SK-N-SH (cell line): ENCODE measurements around the gene BCL11B. TPM values are rescaled to one million over a fixed set of nuclear protein-coding genes. Genes with fewer than 3 reads are reported as not detected.

ENCODE experiments used
- CTCF ChIA-PET: fragments of 300-600, 350-600 bp; formaldehyde crosslinking; extraction: SDS; loops from one replicate; lab custom pipeline; 2021; lab: Yijun Ruan, JAX
- POLR2A ChIA-PET: fragments of 350-600 bp; sonication (Branson Sonifier 250); formaldehyde crosslinking; extraction: SDS; loops from one replicate; lab custom pipeline; 2020; ENCODE audit warnings: antibody characterized with exemption, inconsistent platforms; lab: Yijun Ruan, JAX
- DNase-seq: peaks from one replicate; pipeline ENCODE4 v3.0.0; 2012
- H2AFZ ChIP-seq: fragments of 200-600 bp; sonication (generic); 2 replicates; pipeline ENCODE4 v1.8.1; 2016; ENCODE audit warnings: antibody characterized with exemption, mild to moderate bottlenecking, low read depth
- H3F3A ChIP-seq: fragments of 200-600 bp; sonication (generic); replicated peaks from 2 replicates; pipeline ENCODE3; 2016; ENCODE audit warnings: antibody characterized with exemption, mild to moderate bottlenecking; ENCODE audit not compliant: insufficient read depth
- H3K27ac ChIP-seq, 2 experiments: fragments of 200-500 bp in 1 of 2; fragments of 200-600 bp in 1 of 2; sonication (Bioruptor generic) in 1 of 2; sonication (generic), shearing (Covaris generic) in 1 of 2; 2 replicates each; pipeline versions ENCODE4 v1.5.1 to v1.6.1; 2014 to 2016; ENCODE audit warnings: low read depth in 2 of 2, inconsistent platforms in 1 of 2, low read length in 1 of 2, mild to moderate bottlenecking in 1 of 2, mixed read lengths in 1 of 2
- H3K27me3 ChIP-seq: fragments of 200-600 bp; sonication (generic), shearing (Covaris generic); 2 replicates; pipeline ENCODE4 v1.6.1; 2016; ENCODE audit warnings: mixed run types; ENCODE audit not compliant: insufficient read depth
- H3K36me3 ChIP-seq, 2 experiments: fragments of 200-500 bp in 1 of 2; fragments of 200-600 bp in 1 of 2; sonication (Bioruptor generic) in 1 of 2; sonication (generic) in 1 of 2; replicated peaks in 1 of 2; 2 replicates each; pipeline versions ENCODE3 to v1.5.1; 2014 to 2016; ENCODE audit warnings: low read length in 1 of 2, mild to moderate bottlenecking in 1 of 2; ENCODE audit not compliant: insufficient read depth in 2 of 2, control insufficient read depth in 1 of 2
- H3K4me1 ChIP-seq, 2 experiments: fragments of 200-500 bp in 1 of 2; fragments of 200-600 bp in 1 of 2; sonication (Bioruptor generic) in 1 of 2; sonication (generic), shearing (Covaris generic) in 1 of 2; 2 replicates each; pipeline versions ENCODE4 v1.5.1 to v1.6.1; 2014 to 2016; ENCODE audit warnings: low read depth in 1 of 2, low read length in 1 of 2, mixed run types in 1 of 2; ENCODE audit not compliant: insufficient read depth in 2 of 2, control insufficient read depth in 1 of 2
- H3K4me2 ChIP-seq: fragments of 200-600 bp; sonication (generic), shearing (Covaris generic); 2 replicates; pipeline ENCODE4 v1.6.1; 2017; ENCODE audit warnings: mixed run types
- H3K4me3 ChIP-seq, 2 experiments: fragments of 200-500 bp in 1 of 2; fragments of 200-600 bp in 1 of 2; sonication (Bioruptor generic) in 1 of 2; sonication (generic), shearing (Covaris generic) in 1 of 2; 2 replicates each; pipeline versions ENCODE4 v1.5.1 to v1.8.1; 2014 to 2016; ENCODE audit warnings: low read depth in 2 of 2, inconsistent platforms in 1 of 2, low read length in 1 of 2, mild to moderate bottlenecking in 1 of 2, mixed read lengths in 1 of 2, moderate library complexity in 1 of 2
- H3K79me2 ChIP-seq: fragments of 200-600 bp; sonication (generic); 2 replicates; pipeline ENCODE4 v1.8.1; 2017; ENCODE audit warnings: mild to moderate bottlenecking; ENCODE audit not compliant: insufficient read depth
- H3K9ac ChIP-seq: fragments of 200-600 bp; sonication (generic); 2 replicates; pipeline ENCODE4 v1.6.1; 2017; ENCODE audit warnings: mixed run types
- H3K9me2 ChIP-seq: fragments of 200-600 bp; sonication (generic); 2 replicates; pipeline ENCODE4 v1.6.1; 2017; ENCODE audit warnings: mixed run types
- H3K9me3 ChIP-seq: fragments of 200-600 bp; sonication (generic); 2 replicates; pipeline ENCODE4 v1.6.1; 2017; ENCODE audit warnings: mixed run types, mild to moderate bottlenecking, moderate library complexity
- H4K20me1 ChIP-seq: fragments of 200-600 bp; sonication (generic); 2 replicates; pipeline ENCODE4 v1.6.1; 2017; ENCODE audit warnings: mild to moderate bottlenecking, mixed run types; ENCODE audit not compliant: insufficient read depth
- ELF1 ChIP-seq: IDR thresholded peaks from 2 replicates; pipeline ENCODE4 v1.4.0; 2012
- EZH2phosphoT487 ChIP-seq: fragments of 200-600 bp; sonication (generic); IDR thresholded peaks from 2 replicates; pipeline ENCODE4 v1.6.1; 2017; ENCODE audit warnings: low read depth, mixed run types, mild to moderate bottlenecking, antibody characterized with exemption, moderate library complexity, borderline replicate concordance
- FOSL2 ChIP-seq: IDR thresholded peaks from 2 replicates; pipeline ENCODE4 v1.4.0; 2012; ENCODE audit warnings: low read depth, mild to moderate bottlenecking, moderate library complexity, borderline replicate concordance
- MEF2A ChIP-seq: IDR thresholded peaks from 2 replicates; pipeline ENCODE4 v1.4.0; 2012; ENCODE audit warnings: low read depth, borderline replicate concordance
- MXI1 ChIP-seq: IDR thresholded peaks from 2 replicates; pipeline ENCODE4 v1.6.1; 2012; ENCODE audit warnings: mild to moderate bottlenecking, low read depth, low read length, improper control_type of control experiment
- NRF1 ChIP-seq: IDR thresholded peaks from 2 replicates; pipeline ENCODE4 v1.6.1; 2012; ENCODE audit warnings: low read depth, mild to moderate bottlenecking, low read length
- RAD21 ChIP-seq: IDR thresholded peaks from 2 replicates; pipeline ENCODE4 v1.6.1; 2012; ENCODE audit warnings: mild to moderate bottlenecking, low read length
- SIN3A ChIP-seq: IDR thresholded peaks from 2 replicates; pipeline ENCODE4 v1.6.1; 2012; ENCODE audit warnings: low read depth, mild to moderate bottlenecking, low read length, moderate library complexity, borderline replicate concordance
- TAF1 ChIP-seq: IDR thresholded peaks from 2 replicates; pipeline ENCODE4 v1.6.1; 2012; ENCODE audit warnings: low read depth, mild to moderate bottlenecking, low read length, moderate library complexity, borderline replicate concordance
- TCF12 ChIP-seq: IDR thresholded peaks from 2 replicates; pipeline ENCODE4 v1.4.0; 2012
- TEAD4 ChIP-seq: IDR thresholded peaks from 2 replicates; pipeline ENCODE4 v1.4.0; 2012; ENCODE audit warnings: mild to moderate bottlenecking, borderline replicate concordance; ENCODE audit not compliant: insufficient read depth
- WGBS: methylation state at CpG from one replicate; pipeline ENCODE4 v1.1.6; 2017; ENCODE audit warnings: low lambda C conversion rate; 5-methylcytosine and 5-hydroxymethylcytosine counted together
- polyA plus RNA-seq, 3 experiments: library from polyadenylated mRNA; depleted of rRNA; stranded (reverse); fragments of >200 nt; gene quantifications; 2 replicates each; pipeline ENCODE4 v1.2.3, GENCODE V29; 2012
- TF ChIP-seq, protein P1 (sequence below): fragments of 200-600 bp; sonication (generic); IDR thresholded peaks from 2 replicates; pipeline ENCODE4 v1.6.1; 2017; ENCODE audit warnings: antibody characterized with exemption, mild to moderate bottlenecking, moderate library complexity
- TF ChIP-seq, protein P2 (sequence below): IDR thresholded peaks from 2 replicates; pipeline ENCODE4 v1.4.0; 2012; ENCODE audit warnings: low read depth
- TF ChIP-seq, protein P3 (sequence below): IDR thresholded peaks from 2 replicates; pipeline ENCODE4 v1.6.1; 2012; ENCODE audit warnings: mild to moderate bottlenecking, low read depth, low read length, moderate library complexity
- TF ChIP-seq, protein P4 (sequence below): IDR thresholded peaks from 2 replicates; pipeline ENCODE4 v1.4.0; 2012; ENCODE audit warnings: low read depth, borderline replicate concordance
- TF ChIP-seq, protein P5 (sequence below): IDR thresholded peaks from 2 replicates; pipeline ENCODE4 v1.4.0; 2012; ENCODE audit warnings: low read depth, borderline replicate concordance

BCL11B gene
- polyA plus RNA-seq, 1 of the 3 experiments (the other 2 are of a cell fraction), result not detected

DNA sequence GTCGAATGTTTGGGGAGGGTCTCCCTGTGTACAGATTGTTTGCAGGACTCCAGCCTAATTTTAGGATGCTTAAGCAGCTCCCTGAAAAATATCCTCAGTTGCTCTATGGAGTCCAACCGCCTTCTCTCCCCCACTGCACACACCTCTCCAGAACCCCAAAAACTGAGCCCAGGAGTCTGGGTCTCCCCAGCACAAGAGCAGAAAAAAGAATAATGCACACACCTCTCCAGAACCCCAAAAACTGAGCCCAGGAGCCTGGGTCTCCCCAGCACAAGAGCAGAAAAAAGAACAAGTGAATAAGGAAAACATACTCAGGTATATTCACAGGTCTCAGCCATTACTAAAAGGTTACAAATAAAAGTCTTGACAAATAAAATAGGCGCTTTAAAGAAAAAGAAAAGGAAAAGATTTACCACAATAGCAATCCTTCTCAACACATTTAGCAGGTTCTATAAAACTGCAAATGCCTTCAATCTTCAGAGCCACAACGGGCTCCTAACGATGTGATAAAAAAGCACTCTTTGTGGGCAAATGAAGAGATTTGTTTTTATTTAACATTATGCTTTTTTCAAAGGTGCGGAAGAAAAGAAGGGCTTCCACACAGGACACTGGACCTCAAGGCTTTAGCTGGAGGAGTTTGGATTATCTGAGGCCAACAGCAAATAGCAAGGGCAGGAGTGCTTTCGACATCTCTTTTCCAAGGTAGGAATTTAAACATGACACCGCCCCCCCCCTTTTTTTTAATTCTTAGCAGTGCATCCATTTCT lies 8.2 kb downstream of the BCL11B start:
- Histone ChIP-seq H3K27me3 (peaks cover 88% of the 10 kb centered on the region), H3K79me2 (no peaks in the 10 kb centered on the region), H2AFZ (no peak overlapping the region), H3K9me2 (no peaks in the 10 kb centered on the region), H3K4me2 (no peak overlapping the region), H4K20me1 (no peaks in the 10 kb centered on the region), H3K27ac (no peak overlapping the region), H3K4me3 (no peak overlapping the region), H3K4me1 (no peaks in the 10 kb centered on the region; a peak in 2 of 4 replicates), H3K9ac (no peak overlapping the region), H3K9me3 (no peaks in the 10 kb centered on the region), H3K36me3 (no peaks in the 10 kb centered on the region), H3F3A (no peaks in the 10 kb centered on the region)
- TF ChIP-seq NRF1, result no peak
- TF ChIP-seq MXI1, result no peak
- no peak for TF ChIP-seq TCF12
- TF ChIP-seq ELF1, result no peak
- no peak for TF ChIP-seq MEF2A
- no peak for DNase-seq
- 13% methylated on average over 8 of the region's 8 CpGs for WGBS
- ChIA-PET CTCF (no interaction called here), POLR2A (no interaction called here)

DNA sequence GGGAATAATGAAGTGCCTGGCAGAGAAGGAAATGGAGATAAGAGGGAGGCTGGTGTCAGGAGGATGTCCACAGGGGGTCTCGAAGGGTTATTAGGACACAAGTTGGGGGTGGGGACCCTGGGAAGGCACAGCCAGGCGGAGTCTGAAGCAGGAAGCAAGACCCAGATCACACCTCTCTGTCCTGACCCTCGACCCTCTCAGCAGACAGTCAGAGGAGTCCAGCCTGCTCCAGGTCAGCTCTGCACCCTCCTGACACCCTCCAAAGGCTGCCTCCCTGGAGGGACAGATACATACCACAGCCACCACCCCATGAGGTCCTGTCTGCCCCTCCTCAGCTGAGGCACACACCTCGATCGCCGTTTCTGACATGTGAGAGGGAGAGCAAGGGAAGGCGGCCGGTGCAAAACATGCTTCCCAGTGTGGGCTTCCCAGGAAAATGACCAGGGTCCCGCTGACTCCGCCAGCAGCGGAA lies 9.0 kb downstream of the BCL11B start:
- H4K20me1 ChIP-seq, result no peaks in the 10 kb centered on the region
- ChIA-PET POLR2A (no interaction called here), CTCF (no interaction called here)
- 7% methylated on average over 11 of the region's 11 CpGs for WGBS
- no peak overlapping the region for H2AFZ ChIP-seq
- H3K4me1 ChIP-seq, result no peaks in the 10 kb centered on the region; a peak in 2 of 4 replicates
- H3K4me2 ChIP-seq, result no peak overlapping the region
- H3K9me2 ChIP-seq, result no peaks in the 10 kb centered on the region
- no peak overlapping the region for H3K27ac ChIP-seq
- H3K79me2 ChIP-seq, result no peaks in the 10 kb centered on the region
- H3K27me3 ChIP-seq, result peaks cover 88% of the 10 kb centered on the region
- no peaks in the 10 kb centered on the region for H3K9me3 ChIP-seq
- no peaks in the 10 kb centered on the region for H3F3A ChIP-seq
- H3K9ac ChIP-seq, result no peak overlapping the region
- no peak for DNase-seq
- no peak overlapping the region for H3K4me3 ChIP-seq
- no peaks in the 10 kb centered on the region for H3K36me3 ChIP-seq
- TF ChIP-seq, protein P1, sequence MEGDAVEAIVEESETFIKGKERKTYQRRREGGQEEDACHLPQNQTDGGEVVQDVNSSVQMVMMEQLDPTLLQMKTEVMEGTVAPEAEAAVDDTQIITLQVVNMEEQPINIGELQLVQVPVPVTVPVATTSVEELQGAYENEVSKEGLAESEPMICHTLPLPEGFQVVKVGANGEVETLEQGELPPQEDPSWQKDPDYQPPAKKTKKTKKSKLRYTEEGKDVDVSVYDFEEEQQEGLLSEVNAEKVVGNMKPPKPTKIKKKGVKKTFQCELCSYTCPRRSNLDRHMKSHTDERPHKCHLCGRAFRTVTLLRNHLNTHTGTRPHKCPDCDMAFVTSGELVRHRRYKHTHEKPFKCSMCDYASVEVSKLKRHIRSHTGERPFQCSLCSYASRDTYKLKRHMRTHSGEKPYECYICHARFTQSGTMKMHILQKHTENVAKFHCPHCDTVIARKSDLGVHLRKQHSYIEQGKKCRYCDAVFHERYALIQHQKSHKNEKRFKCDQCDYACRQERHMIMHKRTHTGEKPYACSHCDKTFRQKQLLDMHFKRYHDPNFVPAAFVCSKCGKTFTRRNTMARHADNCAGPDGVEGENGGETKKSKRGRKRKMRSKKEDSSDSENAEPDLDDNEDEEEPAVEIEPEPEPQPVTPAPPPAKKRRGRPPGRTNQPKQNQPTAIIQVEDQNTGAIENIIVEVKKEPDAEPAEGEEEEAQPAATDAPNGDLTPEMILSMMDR, result no peak
- TF ChIP-seq, protein P2, sequence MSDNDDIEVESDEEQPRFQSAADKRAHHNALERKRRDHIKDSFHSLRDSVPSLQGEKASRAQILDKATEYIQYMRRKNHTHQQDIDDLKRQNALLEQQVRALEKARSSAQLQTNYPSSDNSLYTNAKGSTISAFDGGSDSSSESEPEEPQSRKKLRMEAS, result no peak
- TF ChIP-seq EZH2phosphoT487 (no peak), TEAD4 (no peak), FOSL2 (no peak), TAF1 (no peak), SIN3A (no peak), RAD21 (no peak), MXI1 (no peak)
- TF ChIP-seq, protein P3, sequence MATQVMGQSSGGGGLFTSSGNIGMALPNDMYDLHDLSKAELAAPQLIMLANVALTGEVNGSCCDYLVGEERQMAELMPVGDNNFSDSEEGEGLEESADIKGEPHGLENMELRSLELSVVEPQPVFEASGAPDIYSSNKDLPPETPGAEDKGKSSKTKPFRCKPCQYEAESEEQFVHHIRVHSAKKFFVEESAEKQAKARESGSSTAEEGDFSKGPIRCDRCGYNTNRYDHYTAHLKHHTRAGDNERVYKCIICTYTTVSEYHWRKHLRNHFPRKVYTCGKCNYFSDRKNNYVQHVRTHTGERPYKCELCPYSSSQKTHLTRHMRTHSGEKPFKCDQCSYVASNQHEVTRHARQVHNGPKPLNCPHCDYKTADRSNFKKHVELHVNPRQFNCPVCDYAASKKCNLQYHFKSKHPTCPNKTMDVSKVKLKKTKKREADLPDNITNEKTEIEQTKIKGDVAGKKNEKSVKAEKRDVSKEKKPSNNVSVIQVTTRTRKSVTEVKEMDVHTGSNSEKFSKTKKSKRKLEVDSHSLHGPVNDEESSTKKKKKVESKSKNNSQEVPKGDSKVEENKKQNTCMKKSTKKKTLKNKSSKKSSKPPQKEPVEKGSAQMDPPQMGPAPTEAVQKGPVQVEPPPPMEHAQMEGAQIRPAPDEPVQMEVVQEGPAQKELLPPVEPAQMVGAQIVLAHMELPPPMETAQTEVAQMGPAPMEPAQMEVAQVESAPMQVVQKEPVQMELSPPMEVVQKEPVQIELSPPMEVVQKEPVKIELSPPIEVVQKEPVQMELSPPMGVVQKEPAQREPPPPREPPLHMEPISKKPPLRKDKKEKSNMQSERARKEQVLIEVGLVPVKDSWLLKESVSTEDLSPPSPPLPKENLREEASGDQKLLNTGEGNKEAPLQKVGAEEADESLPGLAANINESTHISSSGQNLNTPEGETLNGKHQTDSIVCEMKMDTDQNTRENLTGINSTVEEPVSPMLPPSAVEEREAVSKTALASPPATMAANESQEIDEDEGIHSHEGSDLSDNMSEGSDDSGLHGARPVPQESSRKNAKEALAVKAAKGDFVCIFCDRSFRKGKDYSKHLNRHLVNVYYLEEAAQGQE, result no peak
- TF ChIP-seq, protein P4, sequence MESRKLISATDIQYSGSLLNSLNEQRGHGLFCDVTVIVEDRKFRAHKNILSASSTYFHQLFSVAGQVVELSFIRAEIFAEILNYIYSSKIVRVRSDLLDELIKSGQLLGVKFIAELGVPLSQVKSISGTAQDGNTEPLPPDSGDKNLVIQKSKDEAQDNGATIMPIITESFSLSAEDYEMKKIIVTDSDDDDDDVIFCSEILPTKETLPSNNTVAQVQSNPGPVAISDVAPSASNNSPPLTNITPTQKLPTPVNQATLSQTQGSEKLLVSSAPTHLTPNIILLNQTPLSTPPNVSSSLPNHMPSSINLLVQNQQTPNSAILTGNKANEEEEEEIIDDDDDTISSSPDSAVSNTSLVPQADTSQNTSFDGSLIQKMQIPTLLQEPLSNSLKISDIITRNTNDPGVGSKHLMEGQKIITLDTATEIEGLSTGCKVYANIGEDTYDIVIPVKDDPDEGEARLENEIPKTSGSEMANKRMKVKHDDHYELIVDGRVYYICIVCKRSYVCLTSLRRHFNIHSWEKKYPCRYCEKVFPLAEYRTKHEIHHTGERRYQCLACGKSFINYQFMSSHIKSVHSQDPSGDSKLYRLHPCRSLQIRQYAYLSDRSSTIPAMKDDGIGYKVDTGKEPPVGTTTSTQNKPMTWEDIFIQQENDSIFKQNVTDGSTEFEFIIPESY, result no peak
- TF ChIP-seq, protein P5, sequence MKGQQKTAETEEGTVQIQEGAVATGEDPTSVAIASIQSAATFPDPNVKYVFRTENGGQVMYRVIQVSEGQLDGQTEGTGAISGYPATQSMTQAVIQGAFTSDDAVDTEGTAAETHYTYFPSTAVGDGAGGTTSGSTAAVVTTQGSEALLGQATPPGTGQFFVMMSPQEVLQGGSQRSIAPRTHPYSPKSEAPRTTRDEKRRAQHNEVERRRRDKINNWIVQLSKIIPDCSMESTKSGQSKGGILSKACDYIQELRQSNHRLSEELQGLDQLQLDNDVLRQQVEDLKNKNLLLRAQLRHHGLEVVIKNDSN, result no peak
